OCI-LY3 (cell line): ENCODE data around the gene GRID1.

ENCODE experiments used
- EZH2phosphoT487 ChIP-seq: fragments of 200-600 bp; shearing (Covaris generic); IDR thresholded peaks from 2 replicates; pipeline ENCODE4 v1.6.1; 2018; ENCODE audit warnings: antibody characterized with exemption, mixed run types, low read depth
- TF ChIP-seq, protein P1 (sequence below): fragments of 200-600, 300-600 bp; sonication (generic); IDR thresholded peaks from 2 replicates; pipeline ENCODE4 v1.5.1; 2014; ENCODE audit warnings: antibody characterized with exemption, low read length, low read depth

- TF ChIP-seq, protein P1, sequence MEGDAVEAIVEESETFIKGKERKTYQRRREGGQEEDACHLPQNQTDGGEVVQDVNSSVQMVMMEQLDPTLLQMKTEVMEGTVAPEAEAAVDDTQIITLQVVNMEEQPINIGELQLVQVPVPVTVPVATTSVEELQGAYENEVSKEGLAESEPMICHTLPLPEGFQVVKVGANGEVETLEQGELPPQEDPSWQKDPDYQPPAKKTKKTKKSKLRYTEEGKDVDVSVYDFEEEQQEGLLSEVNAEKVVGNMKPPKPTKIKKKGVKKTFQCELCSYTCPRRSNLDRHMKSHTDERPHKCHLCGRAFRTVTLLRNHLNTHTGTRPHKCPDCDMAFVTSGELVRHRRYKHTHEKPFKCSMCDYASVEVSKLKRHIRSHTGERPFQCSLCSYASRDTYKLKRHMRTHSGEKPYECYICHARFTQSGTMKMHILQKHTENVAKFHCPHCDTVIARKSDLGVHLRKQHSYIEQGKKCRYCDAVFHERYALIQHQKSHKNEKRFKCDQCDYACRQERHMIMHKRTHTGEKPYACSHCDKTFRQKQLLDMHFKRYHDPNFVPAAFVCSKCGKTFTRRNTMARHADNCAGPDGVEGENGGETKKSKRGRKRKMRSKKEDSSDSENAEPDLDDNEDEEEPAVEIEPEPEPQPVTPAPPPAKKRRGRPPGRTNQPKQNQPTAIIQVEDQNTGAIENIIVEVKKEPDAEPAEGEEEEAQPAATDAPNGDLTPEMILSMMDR = no peak
- TF ChIP-seq EZH2phosphoT487 = no peak
Observed at GRCh38 chr10:86316990-86317389, 49.6 kb downstream of the GRID1 start.
